ENCODE data around the gene ZNF836.

The ZNF836 gene

GRCh38 chr19:52196256-52196967, 25.0 kb upstream of the ZNF836 start:
- Mint-ChIP-seq H3K9me3 (peaks cover 4% of the 10 kb centered on the region), H3K4me3 (no peak overlapping the region), H3K27ac (no peak overlapping the region), H3K4me1 (peaks cover 24% of the 10 kb centered on the region), H3K27me3 (no peaks in the 10 kb centered on the region), H3K36me3 (peaks cover 68% of the 10 kb centered on the region)
- CTCF ChIA-PET = interaction anchor here (1.3 kb wide), 1 partner anchor 59 kb away, joined by 3 read pairs; no protein-coding TSS in a partner anchor
- DNase-seq = no peak

GRCh38 chr19:52191951-52192350, 20.5 kb upstream of the ZNF836 start:
- peaks cover 4% of the 10 kb centered on the region for H3K9me3 Mint-ChIP-seq
- CTCF ChIA-PET = no interaction called here
- no peaks in the 10 kb centered on the region for H3K27me3 Mint-ChIP-seq
- H3K27ac Mint-ChIP-seq = peak overlapping the region; percentile 12
- peaks cover 49% of the 10 kb centered on the region for H3K36me3 Mint-ChIP-seq
- H3K4me3 Mint-ChIP-seq = peak overlapping the region; percentile 92
- DNase-seq = no peak
- H3K4me1 Mint-ChIP-seq = peaks cover 37% of the 10 kb centered on the region

- peaks cover 37% of the 10 kb centered on the region for H3K4me1 Mint-ChIP-seq
- H3K27me3 Mint-ChIP-seq = no peaks in the 10 kb centered on the region
- peaks cover 4% of the 10 kb centered on the region for H3K9me3 Mint-ChIP-seq
- H3K27ac Mint-ChIP-seq = peak overlapping the region; percentile 12
- peaks cover 44% of the 10 kb centered on the region for H3K36me3 Mint-ChIP-seq
- CTCF ChIA-PET = no interaction called here
- H3K4me3 Mint-ChIP-seq = peak overlapping the region; percentile 92
- no peak for DNase-seq
These were observed 20.0 kb upstream of the ZNF836 start for GRCh38 chr19:52191389-52191788.

GRCh38 chr19:52190487-52191293, 19.3 kb upstream of the ZNF836 start:
- H3K27ac Mint-ChIP-seq = peak overlapping the region; percentile 98

GRCh38 chr19:52189735-52190486, 18.5 kb upstream of the ZNF836 start, which contains the start of gene PPP2R1A:
Gene PPP2R1A (plus strand): TSS chr19:52190052. CDS start chr19:52190097, 45 bp downstream.
- Mint-ChIP-seq H3K36me3 (peaks cover 29% of the 10 kb centered on the region), H3K4me1 (peaks cover 37% of the 10 kb centered on the region), H3K4me3 (peak within 1 kb of the TSS; percentile 92), H3K27ac (peak within 1 kb of the TSS; percentile 98), H3K27me3 (no peaks in the 10 kb centered on the region), H3K9me3 (peaks cover 4% of the 10 kb centered on the region)
- CTCF ChIA-PET = interaction anchor here (0.7 to 1.3 kb wide), 5 partner anchors 9 to 52 kb away, joined by 3 read pairs; partner anchors contain the start of genes ZNF616 and ZNF836
- DNase-seq = peak; percentile 98

More at GRCh38 chr19:52190487-52191293, 19.3 kb upstream of the ZNF836 start:
- H3K36me3 Mint-ChIP-seq = peaks cover 37% of the 10 kb centered on the region
- CTCF ChIA-PET = no interaction called here
- peak overlapping the region; percentile 92 for H3K4me3 Mint-ChIP-seq
- peaks cover 4% of the 10 kb centered on the region for H3K9me3 Mint-ChIP-seq
- no peaks in the 10 kb centered on the region for H3K27me3 Mint-ChIP-seq
- H3K4me1 Mint-ChIP-seq = peaks cover 37% of the 10 kb centered on the region
- DNase-seq = no peak

GRCh38 chr19:52188822-52189734, 17.7 kb upstream of the ZNF836 start:
- H3K27ac Mint-ChIP-seq = peak overlapping the region; percentile 98
- peak overlapping the region; percentile 92 for H3K4me3 Mint-ChIP-seq
- peaks cover 1% of the 10 kb centered on the region for H3K9me3 Mint-ChIP-seq
- H3K4me1 Mint-ChIP-seq = peaks cover 30% of the 10 kb centered on the region
- H3K36me3 Mint-ChIP-seq = peaks cover 21% of the 10 kb centered on the region
- CTCF ChIA-PET = interaction anchor here (1.1 to 1.3 kb wide), 4 partner anchors 10 to 49 kb away, joined by 3 read pairs; partner anchors contain the start of genes ZNF616 and ZNF836
- H3K27me3 Mint-ChIP-seq = no peaks in the 10 kb centered on the region
- DNase-seq = no peak

GRCh38 chr19:52187407-52187806, 16.0 kb upstream of the ZNF836 start:
- CTCF ChIA-PET = no interaction called here
- Mint-ChIP-seq H3K9me3 (no peaks in the 10 kb centered on the region), H3K27me3 (no peaks in the 10 kb centered on the region), H3K36me3 (peaks cover 9% of the 10 kb centered on the region), H3K4me1 (peaks cover 21% of the 10 kb centered on the region), H3K27ac (no peak overlapping the region), H3K4me3 (no peak overlapping the region)
- no peak for DNase-seq

- Mint-ChIP-seq H3K36me3 (peaks cover 4% of the 10 kb centered on the region), H3K27me3 (no peaks in the 10 kb centered on the region), H3K4me3 (no peak overlapping the region), H3K27ac (no peak overlapping the region), H3K4me1 (peaks cover 10% of the 10 kb centered on the region), H3K9me3 (peaks cover 26% of the 10 kb centered on the region)
- DNase-seq = no peak
- CTCF ChIA-PET = no interaction called here
These were observed 5.2 kb upstream of the ZNF836 start for GRCh38 chr19:52176574-52176973.

GRCh38 chr19:52172347-52172746, 926 bp upstream of the ZNF836 start:
- CTCF ChIA-PET = interaction anchor here (0.8 kb wide), 1 partner anchor 17 kb away, joined by 3 read pairs; no protein-coding TSS in a partner anchor
- H3K9me3 Mint-ChIP-seq = peaks cover 37% of the 10 kb centered on the region
- no peaks in the 10 kb centered on the region for H3K27me3 Mint-ChIP-seq
- H3K27ac Mint-ChIP-seq = peak overlapping the region; percentile 92
- H3K4me3 Mint-ChIP-seq = peak overlapping the region; percentile 81
- peaks cover 37% of the 10 kb centered on the region for H3K36me3 Mint-ChIP-seq
- no peak for DNase-seq
- peaks cover 36% of the 10 kb centered on the region for H3K4me1 Mint-ChIP-seq

- Mint-ChIP-seq H3K27me3 (no peaks in the 10 kb centered on the region), H3K4me1 (peaks cover 36% of the 10 kb centered on the region), H3K27ac (peak overlapping the region; percentile 92), H3K36me3 (peaks cover 45% of the 10 kb centered on the region), H3K9me3 (peaks cover 28% of the 10 kb centered on the region), H3K4me3 (peak overlapping the region; percentile 81)
- DNase-seq = peak; percentile 24
- CTCF ChIA-PET = no interaction called here
These were observed 529 bp downstream of the ZNF836 start for GRCh38 chr19:52170863-52171320.

GRCh38 chr19:52170304-52170703, 1.1 kb downstream of the ZNF836 start:
- Mint-ChIP-seq H3K36me3 (peaks cover 50% of the 10 kb centered on the region), H3K9me3 (peaks cover 32% of the 10 kb centered on the region), H3K27me3 (no peaks in the 10 kb centered on the region), H3K27ac (peak overlapping the region; percentile 92), H3K4me3 (peak overlapping the region; percentile 81), H3K4me1 (peaks cover 36% of the 10 kb centered on the region)
- DNase-seq = peak; percentile 40
- CTCF ChIA-PET = no interaction called here

GRCh38 chr19:52155596-52156359, 15.6 kb downstream of the ZNF836 start:
- no peaks in the 10 kb centered on the region for H3K27me3 Mint-ChIP-seq
- CTCF ChIA-PET = no interaction called here
- H3K27ac Mint-ChIP-seq = no peak overlapping the region
- peaks cover 71% of the 10 kb centered on the region for H3K9me3 Mint-ChIP-seq
- H3K4me3 Mint-ChIP-seq = no peak overlapping the region
- peaks cover 66% of the 10 kb centered on the region for H3K36me3 Mint-ChIP-seq
- no peak for DNase-seq
- no peaks in the 10 kb centered on the region for H3K4me1 Mint-ChIP-seq
